Measurements from ENCODE around the gene KIF11. TPM values are rescaled to one million over a fixed set of nuclear protein-coding genes. Genes with fewer than 3 reads are reported as not detected.
A peak's percentile ranks its signal among the peaks of the same experiment; 100 is the strongest.

The KIF11 gene
- total and polyA plus RNA-seq, 9 of the 15 experiments (the other 6 are each of a cell fraction or from before 2014, with no cell fraction given) = 11.3 to 54.4 (median 29.2) TPM

DNA sequence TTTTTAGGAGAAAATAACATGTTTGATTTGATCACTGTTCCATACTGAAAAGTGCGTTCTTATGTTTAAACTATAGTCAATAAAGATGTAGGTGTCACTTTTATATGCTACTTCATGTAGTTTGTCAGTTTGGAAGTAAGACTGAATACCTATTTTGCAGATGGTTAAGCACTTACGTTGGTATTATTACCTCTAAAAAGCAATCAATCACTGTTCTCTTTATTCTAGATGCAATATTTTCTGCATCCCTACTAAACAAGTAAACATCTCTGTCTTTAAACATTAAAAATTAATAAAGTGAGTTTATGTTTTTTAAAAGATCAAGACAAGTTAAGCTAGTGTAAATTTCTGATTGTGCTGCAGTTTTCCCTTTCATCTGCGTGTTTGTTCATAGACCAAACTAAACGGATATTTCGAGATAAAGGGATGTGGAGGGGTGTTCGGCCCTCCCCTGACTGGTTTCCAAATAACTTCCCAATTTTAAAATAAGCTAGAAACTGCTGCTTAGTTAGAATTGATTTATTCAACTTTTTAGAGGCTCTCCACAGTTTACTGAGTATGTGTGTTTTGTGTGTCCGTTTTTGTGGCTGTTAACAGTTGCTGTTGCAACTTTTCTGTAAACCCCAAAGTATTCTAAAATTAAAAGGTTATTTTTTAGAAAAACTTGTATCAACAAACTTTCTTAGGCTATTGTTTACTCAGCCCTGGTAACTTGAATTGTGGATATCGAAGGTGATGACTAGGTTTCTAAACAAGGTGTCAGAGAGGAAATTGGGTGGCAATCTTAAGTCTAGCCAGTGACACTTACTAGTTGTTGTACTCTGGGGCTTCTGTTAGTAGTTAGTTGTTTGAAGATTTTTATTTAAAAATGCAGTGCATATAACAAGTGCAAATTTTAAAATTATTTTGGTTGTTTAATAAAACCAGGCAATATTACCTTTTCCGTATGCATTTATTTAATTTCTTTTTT lies 974 bp downstream of the KIF11 start:
- peak overlapping the region; percentile 71 for H2AFZ ChIP-seq (ENCODE audit: low read depth, low read length)
- H3K4me1 ChIP-seq (replicated peaks in 1 of 2; ENCODE audit: control insufficient read depth in 2 of 2, insufficient read depth in 2 of 2, low read length in 2 of 2) = peaks cover 12 to 18% of the 10 kb centered on the region in 2 experiments; a peak in 4 of 5 replicates
- H3K9me3 ChIP-seq (replicated peaks; ENCODE audit: control insufficient read depth, insufficient read depth, low read depth, low read length) = no peaks in the 10 kb centered on the region
- H3K36me3 ChIP-seq (ENCODE audit: control insufficient read depth, insufficient read depth, low read length) = no peaks in the 10 kb centered on the region
- TSS peak; percentile 44 for BruUV-seq (replicated peaks)
- peak overlapping the region; percentile 87 to 94 for H3K9ac ChIP-seq (ENCODE audit: insufficient read depth in 1 of 2, low read depth in 2 of 2, low read length in 2 of 2)
- in situ Hi-C loops (cut with MboI) (no loop called here), intact Hi-C loops (cut with micrococcal nuclease) (loop anchor here (1.0 to 10.0 kb wide), 4 partner anchors 163 to 481 kb away; partner anchors contain the start of gene CYP26A1)
- peak overlapping the region; percentile 64 for H3K4me3 ChIP-seq
- peak overlapping the region; percentile 89 for H3K27ac ChIP-seq (ENCODE audit: extremely low read depth, low read depth, low read length)
- no peaks in the 10 kb centered on the region for H3K9me1 ChIP-seq (ENCODE audit: control insufficient read depth, insufficient read depth, low read length)
- FAIRE-seq = no peak
- WGBS (ENCODE audit: insufficient coverage, low coverage, missing lambda C conversion rate) = 0% methylated on average over 9 of the region's 9 CpGs
- H3K79me2 ChIP-seq (ENCODE audit: control insufficient read depth, insufficient read depth, low read length) = peaks cover 62% of the 10 kb centered on the region
- CTCF ChIA-PET (ENCODE audit: low intra/inter-chr PET ratio) = no interaction called here
- peak in 1 of 4 experiments; percentile 7 for DNase-seq (ENCODE audit: extremely low read depth in 1 of 4, low spot score in 3 of 4)
- no peaks in the 10 kb centered on the region for H4K20me1 ChIP-seq (replicated peaks; ENCODE audit: control insufficient read depth, insufficient read depth, low read length)
- POLR2A ChIA-PET = no interaction called here
- ATAC-seq = no peak
- H3K27me3 ChIP-seq (ENCODE audit: control insufficient read depth in 2 of 2, insufficient read depth in 2 of 2, low read length in 2 of 2) = no peaks in the 10 kb centered on the region
- H3K4me2 ChIP-seq (ENCODE audit: insufficient read depth, low read length) = peak overlapping the region; percentile 75
- no peak for TF ChIP-seq NCOA2 (IDR thresholded peaks at IDR 0.05; ENCODE audit: partially characterized antibody in 2 of 2)
- TF ChIP-seq CHD1 (IDR thresholded peaks at IDR 0.05; ENCODE audit: low read length) = peak; percentile 21
- TF ChIP-seq SRSF3 (IDR thresholded peaks at IDR 0.05; ENCODE audit: insufficient read depth, low read length) = no peak
- peak; percentile 88 for TF ChIP-seq HMBOX1 (IDR thresholded peaks at IDR 0.05)
- TF ChIP-seq PATZ1 (CRISPR knock-in tag; IDR thresholded peaks at IDR 0.05; ENCODE audit: borderline replicate concordance) = no peak
- no peak for TF ChIP-seq ZNF696 (CRISPR knock-in tag; conservative IDR thresholded peaks at IDR 0.05)
- TF ChIP-seq PHF20 (IDR thresholded peaks at IDR 0.05; ENCODE audit: partially characterized antibody) = no peak
- no peak for TF ChIP-seq ZZZ3 (IDR thresholded peaks at IDR 0.05)
- no peak for TF ChIP-seq ZEB2 (IDR thresholded peaks at IDR 0.05)

Measured in K562 (cell line).